ENCODE results near the gene SMG6.

Gene SMG6

GRCh38 chr17:2040942-2041560 is 262.5 kb downstream of the SMG6 start:
- no peak for DNase-seq

GRCh38 chr17:2040219-2040827 is 263.3 kb downstream of the SMG6 start:
- no peak for DNase-seq

GRCh38 chr17:2037155-2037554 is 266.4 kb downstream of the SMG6 start:
- DNase-seq, result no peak

- DNase-seq, result no peak
These were observed 267.8 kb downstream of the SMG6 start for GRCh38 chr17:2035541-2036488.

GRCh38 chr17:2034806-2035540 is 268.6 kb downstream of the SMG6 start:
- DNase-seq, result no peak

- DNase-seq, result no peak
These were observed 269.4 kb downstream of the SMG6 start for GRCh38 chr17:2034157-2034556.

GRCh38 chr17:2033153-2033552 is 270.4 kb downstream of the SMG6 start:
- no peak for DNase-seq

- DNase-seq, result no peak
These were observed 272.8 kb downstream of the SMG6 start for GRCh38 chr17:2030779-2031163.

GRCh38 chr17:2029911-2030778 is 273.4 kb downstream of the SMG6 start, which contains the start of gene DPH1:
TSS of gene DPH1 (plus strand) at chr17:2030153. CDS start at chr17:2030170, 17 bp downstream.
- peak; percentile 83 for DNase-seq

GRCh38 chr17:2028737-2029136 is 274.8 kb downstream of the SMG6 start:
- DNase-seq, result no peak

GRCh38 chr17:2028234-2028614 is 275.4 kb downstream of the SMG6 start:
- no peak for DNase-seq

- no peak for DNase-seq
These were observed 275.9 kb downstream of the SMG6 start for GRCh38 chr17:2027528-2028233.

GRCh38 chr17:2025622-2026309 is 277.8 kb downstream of the SMG6 start:
- DNase-seq, result no peak

- DNase-seq, result peak; percentile 81
These were observed 278.4 kb downstream of the SMG6 start, which contains the start of gene RTN4RL1 for GRCh38 chr17:2025220-2025621. TSS of gene RTN4RL1 (minus strand) at chr17:2025334. CDS start at chr17:2024865, 469 bp downstream.

GRCh38 chr17:2024572-2025219 is 278.9 kb downstream of the SMG6 start:
- no peak for DNase-seq

GRCh38 chr17:2023692-2024571 is 279.7 kb downstream of the SMG6 start:
- peak; percentile 21 for DNase-seq

- DNase-seq, result no peak
These were observed 280.3 kb downstream of the SMG6 start for GRCh38 chr17:2023256-2023655.

GRCh38 chr17:2022647-2023240 is 280.8 kb downstream of the SMG6 start:
- no peak for DNase-seq

GRCh38 chr17:2020721-2021120 is 282.9 kb downstream of the SMG6 start:
- DNase-seq, result no peak
